ENCODE measurements around the gene ANO10.

DNA sequence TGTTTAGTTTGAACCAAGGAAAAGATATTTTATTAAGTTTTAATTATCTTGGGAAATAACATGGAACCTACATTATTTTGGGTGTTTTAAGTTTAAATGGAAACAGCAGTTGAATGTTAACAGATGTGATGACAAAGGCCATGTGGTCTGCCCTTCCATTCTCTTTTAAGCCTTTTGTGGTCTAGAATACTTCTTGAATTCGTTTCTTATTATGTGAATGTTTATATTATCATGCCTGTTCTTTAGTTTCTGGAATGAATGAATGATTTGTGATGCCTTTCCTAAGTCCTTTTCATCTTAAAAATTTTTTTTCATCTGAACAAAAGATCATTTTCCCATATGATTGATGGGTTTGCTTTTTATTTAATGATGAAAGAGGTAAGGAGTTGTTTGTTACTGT, 290.8 kb downstream of the ANO10 start:
- TF ChIP-seq, protein P1, sequence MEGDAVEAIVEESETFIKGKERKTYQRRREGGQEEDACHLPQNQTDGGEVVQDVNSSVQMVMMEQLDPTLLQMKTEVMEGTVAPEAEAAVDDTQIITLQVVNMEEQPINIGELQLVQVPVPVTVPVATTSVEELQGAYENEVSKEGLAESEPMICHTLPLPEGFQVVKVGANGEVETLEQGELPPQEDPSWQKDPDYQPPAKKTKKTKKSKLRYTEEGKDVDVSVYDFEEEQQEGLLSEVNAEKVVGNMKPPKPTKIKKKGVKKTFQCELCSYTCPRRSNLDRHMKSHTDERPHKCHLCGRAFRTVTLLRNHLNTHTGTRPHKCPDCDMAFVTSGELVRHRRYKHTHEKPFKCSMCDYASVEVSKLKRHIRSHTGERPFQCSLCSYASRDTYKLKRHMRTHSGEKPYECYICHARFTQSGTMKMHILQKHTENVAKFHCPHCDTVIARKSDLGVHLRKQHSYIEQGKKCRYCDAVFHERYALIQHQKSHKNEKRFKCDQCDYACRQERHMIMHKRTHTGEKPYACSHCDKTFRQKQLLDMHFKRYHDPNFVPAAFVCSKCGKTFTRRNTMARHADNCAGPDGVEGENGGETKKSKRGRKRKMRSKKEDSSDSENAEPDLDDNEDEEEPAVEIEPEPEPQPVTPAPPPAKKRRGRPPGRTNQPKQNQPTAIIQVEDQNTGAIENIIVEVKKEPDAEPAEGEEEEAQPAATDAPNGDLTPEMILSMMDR (conservative IDR thresholded peaks at IDR 0.05; ENCODE audit: low read depth, low read length): no peak
- TF ChIP-seq EZH2phosphoT487 (IDR thresholded peaks at IDR 0.05; ENCODE audit: borderline replicate concordance, low read length) (no peak), EZH2 (IDR thresholded peaks at IDR 0.05; ENCODE audit: low read length, unreplicated experiment) (no peak)
